Activated T-helper 17 cell treated with anti-CD3 and anti-CD28 coated beads, Interleukin-2, amount 50 U/mL, for 72 hours (primary cell): ENCODE results near the gene CSDE1. TPM values are rescaled to one million over a fixed set of nuclear protein-coding genes. Genes with fewer than 3 reads are reported as not detected.

Source experiments
- ATAC-seq: fragments of 150-1000 bp; cut with Tn5 transposase; replicated peaks from 2 replicates; pipeline ENCODE4 v1.10.0; 2021; ENCODE audit warnings: mild to moderate bottlenecking, moderate library complexity
- H3K27ac Mint-ChIP-seq: one replicate; pipeline ENCODE4 v1.8.0; 2022; ENCODE audit warnings: mixed read lengths
- H3K27me3 Mint-ChIP-seq: one replicate; pipeline ENCODE4 v1.8.0; 2022; ENCODE audit warnings: mixed read lengths
- H3K36me3 Mint-ChIP-seq: one replicate; pipeline ENCODE4 v1.8.0; 2022; ENCODE audit warnings: low read depth, mild to moderate bottlenecking, mixed read lengths
- H3K4me1 Mint-ChIP-seq: one replicate; pipeline ENCODE4 v1.8.0; 2022; ENCODE audit warnings: mixed read lengths
- H3K4me3 Mint-ChIP-seq: one replicate; pipeline ENCODE4 v1.8.0; 2022; ENCODE audit warnings: mild to moderate bottlenecking, mixed read lengths
- H3K9me3 Mint-ChIP-seq: one replicate; pipeline ENCODE4 v1.8.0; 2022; ENCODE audit warnings: mixed read lengths
- total RNA-seq, 2 donors: library from RNA; stranded (reverse); gene quantifications; one replicate each; pipeline ENCODE4 v1.2.3, GENCODE V29; 2022

Gene CSDE1
- total RNA-seq, 2 donors from 2014 or later = 465 to 604 TPM

DNA sequence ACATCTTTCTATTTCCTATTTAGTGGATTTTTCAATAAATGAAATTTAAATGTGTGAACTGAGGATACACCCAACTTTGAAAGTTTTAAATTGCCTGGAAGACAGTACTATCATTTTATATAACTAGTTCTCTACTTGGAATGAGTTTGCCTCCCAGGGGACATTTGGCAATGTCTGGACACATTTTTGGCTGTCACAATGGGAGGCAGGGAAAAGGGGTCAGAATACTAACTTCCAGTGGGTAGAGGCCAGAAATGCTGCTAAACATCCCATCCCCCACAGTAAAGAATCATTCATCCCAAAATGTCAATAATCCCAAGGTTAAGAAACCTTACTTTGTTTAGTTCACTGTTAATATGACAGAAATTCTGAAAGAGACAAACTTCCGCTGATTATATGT is 28.0 kb downstream of the CSDE1 start:
- Mint-ChIP-seq H3K36me3 (peaks cover 100% of the 10 kb centered on the region), H3K27ac (peak overlapping the region; percentile 46), H3K9me3 (no peaks in the 10 kb centered on the region), H3K4me1 (peaks cover 7% of the 10 kb centered on the region), H3K27me3 (no peaks in the 10 kb centered on the region), H3K4me3 (no peak overlapping the region)
- no peak for ATAC-seq

- H3K4me3 Mint-ChIP-seq = no peak overlapping the region
- ATAC-seq = no peak
- peaks cover 7% of the 10 kb centered on the region for H3K4me1 Mint-ChIP-seq
Observed at GRCh38 chr1:114728553-114728952, 29.2 kb downstream of the CSDE1 start.

DNA sequence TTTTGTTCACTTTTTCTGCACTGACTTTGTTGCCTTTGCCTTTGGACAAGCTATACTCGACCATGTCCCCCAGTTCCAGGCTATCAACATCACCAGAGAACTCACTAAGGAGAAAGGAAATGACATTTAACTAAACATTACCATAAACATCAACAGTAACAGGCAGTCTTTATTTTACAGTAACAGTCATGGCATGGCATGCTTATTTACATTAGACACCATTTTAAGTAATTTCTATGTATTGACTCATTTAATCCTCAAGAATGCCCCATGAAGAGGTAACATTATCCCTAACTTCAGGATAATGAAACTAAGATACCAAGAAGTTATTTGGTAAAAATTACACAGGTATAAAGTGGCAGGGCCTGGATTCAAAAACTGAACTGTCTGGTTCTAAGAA is 32.6 kb downstream of the CSDE1 start:
- ATAC-seq = no peak
- no peaks in the 10 kb centered on the region for H3K27me3 Mint-ChIP-seq
- no peak overlapping the region for H3K4me3 Mint-ChIP-seq
- H3K27ac Mint-ChIP-seq = peak overlapping the region; percentile 20
- peaks cover 100% of the 10 kb centered on the region for H3K36me3 Mint-ChIP-seq
- H3K9me3 Mint-ChIP-seq = no peaks in the 10 kb centered on the region
- H3K4me1 Mint-ChIP-seq = peaks cover under 1% of the 10 kb centered on the region

More at GRCh38 chr1:114728553-114728952, 29.2 kb downstream of the CSDE1 start:
- peak overlapping the region; percentile 17 for H3K27ac Mint-ChIP-seq
- peaks cover 100% of the 10 kb centered on the region for H3K36me3 Mint-ChIP-seq
- H3K27me3 Mint-ChIP-seq = no peaks in the 10 kb centered on the region
- no peaks in the 10 kb centered on the region for H3K9me3 Mint-ChIP-seq

DNA sequence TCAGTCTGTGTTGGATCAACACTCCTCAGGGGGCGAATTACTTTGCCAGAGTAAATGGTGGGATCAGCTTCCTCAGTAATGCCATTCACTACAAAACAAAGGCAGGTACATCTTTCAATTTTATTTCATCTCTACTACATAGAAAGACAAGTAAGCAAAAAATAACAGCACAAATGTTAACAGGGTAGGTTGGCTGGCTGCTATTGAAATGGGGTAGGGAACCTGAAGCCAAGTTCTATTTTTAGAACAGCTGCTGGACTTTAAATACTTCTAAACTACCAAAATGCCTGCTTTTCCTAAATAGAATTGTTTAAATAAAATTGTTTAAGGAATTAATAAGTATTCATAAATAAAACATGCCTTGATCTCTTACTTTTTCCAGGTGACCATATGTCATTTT is 33.9 kb downstream of the CSDE1 start:
- no peaks in the 10 kb centered on the region for H3K9me3 Mint-ChIP-seq
- H3K27ac Mint-ChIP-seq = peak overlapping the region; percentile 62

GRCh38 chr1:114723457-114723856 is 34.3 kb downstream of the CSDE1 start:
- peak; percentile 56 for ATAC-seq
- Mint-ChIP-seq H3K27ac (peak overlapping the region; percentile 62), H3K9me3 (no peaks in the 10 kb centered on the region), H3K27me3 (no peaks in the 10 kb centered on the region), H3K4me1 (peaks cover 2% of the 10 kb centered on the region), H3K36me3 (peaks cover 100% of the 10 kb centered on the region), H3K4me3 (no peak overlapping the region)

More for the DNA sequence above, 33.9 kb downstream of the CSDE1 start:
- H3K4me1 Mint-ChIP-seq = no peaks in the 10 kb centered on the region
- ATAC-seq = no peak
- H3K27me3 Mint-ChIP-seq = no peaks in the 10 kb centered on the region
- no peak overlapping the region for H3K4me3 Mint-ChIP-seq
- peaks cover 100% of the 10 kb centered on the region for H3K36me3 Mint-ChIP-seq

DNA sequence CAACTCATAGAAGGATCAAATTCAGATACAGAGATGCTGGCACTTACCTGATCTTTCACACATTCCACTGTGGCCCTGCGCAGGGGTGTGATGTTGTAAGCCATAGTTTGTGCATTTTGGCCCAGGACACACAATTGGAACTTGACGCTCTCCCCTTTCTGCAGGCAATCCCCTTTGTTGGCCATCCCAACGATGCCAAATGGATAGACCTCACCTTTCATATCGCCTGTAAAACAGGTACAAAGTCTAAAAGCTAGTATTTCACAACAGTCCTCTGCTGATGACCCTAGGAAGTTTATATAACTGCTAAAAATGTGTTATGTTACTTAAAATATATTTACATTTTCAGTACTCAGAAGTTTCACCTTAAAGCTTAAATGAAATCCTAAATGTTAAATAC is 37.3 kb downstream of the CSDE1 start:
- Mint-ChIP-seq H3K36me3 (peaks cover 100% of the 10 kb centered on the region), H3K9me3 (no peaks in the 10 kb centered on the region), H3K27me3 (no peaks in the 10 kb centered on the region), H3K4me1 (peaks cover 11% of the 10 kb centered on the region), H3K27ac (peak overlapping the region; percentile 10), H3K4me3 (no peak overlapping the region)
- no peak for ATAC-seq

DNA sequence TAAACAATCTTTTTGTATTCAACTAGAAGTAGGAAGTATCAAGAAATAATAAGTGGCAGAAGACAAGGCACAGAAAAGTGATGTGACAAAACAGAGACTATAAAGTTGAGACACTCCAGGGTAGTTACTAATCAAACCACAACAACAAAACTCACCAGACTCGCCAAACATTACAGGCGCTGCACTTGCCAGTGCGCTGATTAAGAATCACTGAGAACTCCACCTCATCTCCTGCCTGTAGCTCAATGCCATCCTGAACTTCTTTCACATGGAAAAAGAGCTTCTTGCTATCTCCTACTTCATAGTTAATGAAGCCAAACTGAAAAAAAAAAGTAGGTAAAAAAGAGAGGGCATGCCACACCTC is 38.4 kb downstream of the CSDE1 start:
- H3K27ac Mint-ChIP-seq = peak overlapping the region; percentile 78
- no peak overlapping the region for H3K4me3 Mint-ChIP-seq
- no peaks in the 10 kb centered on the region for H3K27me3 Mint-ChIP-seq
- no peaks in the 10 kb centered on the region for H3K9me3 Mint-ChIP-seq
- peaks cover 11% of the 10 kb centered on the region for H3K4me1 Mint-ChIP-seq
- no peak for ATAC-seq
- peaks cover 93% of the 10 kb centered on the region for H3K36me3 Mint-ChIP-seq

DNA sequence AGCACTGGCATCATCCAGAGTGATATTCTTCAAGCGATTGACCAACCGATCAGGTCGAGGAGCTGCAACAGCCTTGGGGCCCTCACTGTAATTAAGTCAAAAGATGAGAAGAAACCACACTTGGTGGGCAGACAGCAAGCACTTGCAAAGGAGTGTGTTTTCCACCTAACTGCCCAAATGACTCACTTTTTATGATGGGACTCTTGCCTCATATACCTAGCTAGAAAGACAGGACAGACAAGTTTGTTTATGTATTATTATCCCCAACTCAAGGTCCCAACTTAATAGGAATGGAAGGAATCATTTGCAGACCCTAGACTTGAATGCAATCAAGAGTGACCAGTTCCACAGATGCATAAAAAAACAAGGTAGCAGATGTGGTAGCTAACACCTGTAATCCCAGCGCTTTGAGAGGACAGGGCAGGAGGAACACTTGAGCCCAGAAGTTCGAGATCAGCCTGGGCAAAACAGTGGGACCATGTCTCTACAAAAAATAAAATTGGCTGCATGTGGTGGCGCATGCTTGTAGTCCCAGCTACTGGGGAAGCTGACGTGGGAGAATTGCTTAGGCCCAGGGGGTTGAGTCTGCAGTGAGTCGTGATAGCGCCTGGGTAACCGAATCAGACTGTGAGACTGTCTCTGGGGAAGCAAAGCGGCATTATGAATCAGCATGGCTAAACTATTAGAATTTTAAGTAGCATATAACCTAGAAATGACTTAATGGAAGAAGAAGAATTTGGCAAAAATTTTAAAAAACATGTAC is 38.9 kb downstream of the CSDE1 start:
- peak; percentile 15 for ATAC-seq
- no peaks in the 10 kb centered on the region for H3K27me3 Mint-ChIP-seq

DNA sequence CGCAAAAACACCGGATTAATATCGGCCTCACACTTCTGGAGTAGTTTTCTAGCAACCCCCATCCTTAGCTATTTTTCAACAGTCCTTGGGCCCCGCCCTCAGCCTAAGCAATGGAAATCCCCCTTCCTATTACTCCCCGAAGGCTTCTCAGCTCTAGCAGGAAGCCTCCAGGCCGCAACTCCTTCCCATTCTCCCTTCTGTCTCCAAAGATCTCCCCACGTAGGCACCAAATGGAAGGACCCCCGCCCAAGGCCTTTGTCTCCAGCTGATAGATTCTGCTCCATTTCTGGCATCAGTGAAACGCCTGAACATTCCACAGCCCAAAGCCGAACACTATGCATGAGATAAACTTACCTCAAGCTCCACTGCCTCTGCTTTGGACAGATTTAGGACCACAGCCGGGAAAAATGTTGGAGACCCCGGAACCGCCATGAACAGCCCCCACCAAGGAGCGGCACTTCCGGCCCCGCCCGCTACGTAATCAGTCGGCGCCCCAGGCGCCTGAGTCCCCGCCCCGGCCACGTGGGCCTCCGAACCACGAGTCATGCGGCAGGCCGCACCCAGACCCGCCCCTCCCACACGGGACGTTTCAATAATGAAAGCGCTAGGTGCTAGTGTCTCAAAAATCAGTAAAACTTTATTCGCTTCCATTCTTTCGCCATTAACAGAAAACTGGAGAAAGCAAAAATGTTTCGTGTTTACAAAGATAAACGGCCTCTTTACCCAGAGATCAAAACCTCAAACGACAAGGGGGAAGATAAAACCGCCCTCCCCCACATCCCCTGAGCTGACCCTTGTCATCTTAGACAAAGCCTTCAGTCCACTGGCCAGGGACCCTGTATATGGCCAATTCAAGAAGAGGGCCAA is 41.2 kb downstream of the CSDE1 start, which contains the start of gene NRAS:
TSS of gene NRAS (minus strand) at position 468 of the 867 bp plus-strand sequence. CDS start 611 bp downstream, outside the sequence.
- Mint-ChIP-seq H3K4me3 (peak within 1 kb of the TSS; percentile 91), H3K9me3 (no peaks in the 10 kb centered on the region), H3K4me1 (peaks cover 22% of the 10 kb centered on the region), H3K27me3 (no peaks in the 10 kb centered on the region), H3K27ac (peak within 1 kb of the TSS; percentile 98), H3K36me3 (peaks cover 93% of the 10 kb centered on the region)
- ATAC-seq = peak; percentile 96

More for the DNA sequence above, 38.9 kb downstream of the CSDE1 start:
- H3K9me3 Mint-ChIP-seq = no peaks in the 10 kb centered on the region
- H3K27ac Mint-ChIP-seq = peak overlapping the region; percentile 78
- H3K36me3 Mint-ChIP-seq = peaks cover 93% of the 10 kb centered on the region
- H3K4me3 Mint-ChIP-seq = no peak overlapping the region
- H3K4me1 Mint-ChIP-seq = peaks cover 15% of the 10 kb centered on the region

DNA sequence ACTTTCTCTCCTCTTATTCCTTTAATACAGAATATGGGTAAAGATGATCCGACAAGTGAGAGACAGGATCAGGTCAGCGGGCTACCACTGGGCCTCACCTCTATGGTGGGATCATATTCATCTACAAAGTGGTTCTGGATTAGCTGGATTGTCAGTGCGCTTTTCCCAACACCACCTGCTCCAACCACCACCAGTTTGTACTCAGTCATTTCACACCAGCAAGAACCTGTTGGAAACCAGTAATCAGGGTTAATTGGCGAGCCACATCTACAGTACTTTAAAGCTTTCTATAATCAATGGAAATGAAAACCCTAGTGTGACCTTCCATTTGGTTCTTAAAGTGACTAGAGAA is 41.9 kb downstream of the CSDE1 start:
- Mint-ChIP-seq H3K36me3 (peaks cover 93% of the 10 kb centered on the region), H3K9me3 (no peaks in the 10 kb centered on the region), H3K4me3 (peak overlapping the region; percentile 91), H3K4me1 (peaks cover 22% of the 10 kb centered on the region), H3K27ac (peak overlapping the region; percentile 98), H3K27me3 (no peaks in the 10 kb centered on the region)
- ATAC-seq = no peak

DNA sequence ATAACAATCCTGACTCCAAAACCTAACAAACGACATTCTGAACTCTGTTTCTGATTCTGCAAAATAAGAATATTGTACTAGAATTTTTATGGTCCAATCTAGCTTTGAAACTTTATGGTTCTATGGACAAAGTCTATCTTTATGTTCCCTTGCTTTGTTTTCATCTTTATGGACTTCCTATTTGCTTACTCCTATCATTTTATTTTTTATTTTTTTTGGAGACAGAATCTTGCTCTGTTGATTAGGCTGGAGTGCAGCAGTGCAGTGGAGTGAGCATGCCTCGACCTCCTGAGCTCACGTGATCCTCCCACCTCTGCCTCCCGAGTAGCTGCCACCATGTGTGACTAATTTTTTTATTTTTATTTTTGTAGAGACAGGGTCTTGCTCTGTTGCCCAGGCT is 44.8 kb downstream of the CSDE1 start:
- H3K9me3 Mint-ChIP-seq = no peaks in the 10 kb centered on the region
- peaks cover 16% of the 10 kb centered on the region for H3K4me1 Mint-ChIP-seq
- H3K27ac Mint-ChIP-seq = no peak overlapping the region
- no peak for ATAC-seq
- H3K27me3 Mint-ChIP-seq = no peaks in the 10 kb centered on the region
- no peak overlapping the region for H3K4me3 Mint-ChIP-seq
- peaks cover 92% of the 10 kb centered on the region for H3K36me3 Mint-ChIP-seq

DNA sequence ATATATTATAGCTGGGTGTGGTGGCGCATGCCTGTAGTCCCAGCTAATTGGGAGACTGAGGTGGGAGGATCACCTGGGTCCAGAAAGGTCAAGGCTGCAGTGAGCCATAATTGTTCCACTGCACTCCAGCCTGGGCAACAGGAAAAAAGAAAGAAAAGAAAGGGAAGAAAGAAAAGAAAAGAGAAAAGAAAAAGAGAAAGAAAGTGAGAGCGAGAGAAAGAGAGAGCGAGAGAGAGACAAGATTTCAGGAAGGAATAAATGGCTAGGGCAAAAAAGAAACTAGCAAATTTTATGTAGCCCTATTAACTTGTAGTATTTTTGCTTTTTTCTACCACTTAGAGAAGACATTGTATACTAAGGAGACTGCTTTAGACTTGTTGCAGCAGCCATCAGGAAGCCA is 47.4 kb downstream of the CSDE1 start:
- Mint-ChIP-seq H3K27ac (no peak overlapping the region), H3K4me3 (no peak overlapping the region), H3K27me3 (no peaks in the 10 kb centered on the region), H3K9me3 (no peaks in the 10 kb centered on the region), H3K36me3 (peaks cover 92% of the 10 kb centered on the region), H3K4me1 (peaks cover 11% of the 10 kb centered on the region)
- no peak for ATAC-seq

DNA sequence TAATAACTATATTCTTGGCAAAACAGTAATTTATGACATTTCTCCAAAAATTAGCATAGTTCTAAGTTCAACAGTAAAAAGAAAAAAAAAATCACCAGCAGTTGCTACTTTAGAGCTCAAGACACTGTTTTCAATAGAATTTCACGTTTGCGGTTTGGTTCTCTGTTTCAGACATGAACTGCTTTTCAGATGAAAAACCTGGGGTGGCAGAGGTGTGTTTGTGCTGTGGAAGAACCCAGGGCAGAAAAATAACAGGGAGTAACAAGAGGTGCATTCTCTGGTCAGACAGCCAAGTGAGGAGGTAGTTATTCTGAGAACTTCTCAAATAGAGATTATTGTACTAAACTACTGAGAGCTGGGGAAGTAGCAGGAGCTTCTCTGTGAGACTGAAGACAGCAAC is 50.2 kb downstream of the CSDE1 start:
- Mint-ChIP-seq H3K27ac (no peak overlapping the region), H3K9me3 (no peaks in the 10 kb centered on the region), H3K36me3 (peaks cover 87% of the 10 kb centered on the region), H3K4me3 (no peak overlapping the region), H3K27me3 (no peaks in the 10 kb centered on the region), H3K4me1 (no peaks in the 10 kb centered on the region)
- no peak for ATAC-seq

DNA sequence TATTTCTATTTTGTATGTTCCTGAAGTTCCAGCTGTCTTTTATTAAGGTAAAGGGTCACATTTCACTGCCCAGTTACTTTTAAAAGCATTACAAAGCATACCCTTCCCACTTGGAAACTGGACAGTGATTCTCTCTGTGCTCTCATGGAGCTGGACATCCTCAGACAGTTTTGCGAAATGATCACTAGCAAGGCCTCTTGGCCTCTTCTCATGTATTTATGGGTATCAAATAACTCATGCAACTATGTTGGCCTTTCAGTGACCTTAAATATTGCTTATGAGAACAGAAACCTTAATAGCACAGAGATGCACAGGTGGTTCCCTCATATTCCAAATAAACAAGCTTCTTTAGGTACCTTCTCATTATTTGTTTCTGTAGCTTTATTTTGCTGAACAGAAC is 54.5 kb downstream of the CSDE1 start:
- H3K4me1 Mint-ChIP-seq = no peaks in the 10 kb centered on the region
- no peak for ATAC-seq
- H3K4me3 Mint-ChIP-seq = no peak overlapping the region
- H3K27ac Mint-ChIP-seq = no peak overlapping the region
- H3K9me3 Mint-ChIP-seq = no peaks in the 10 kb centered on the region
- no peaks in the 10 kb centered on the region for H3K27me3 Mint-ChIP-seq
- peaks cover 45% of the 10 kb centered on the region for H3K36me3 Mint-ChIP-seq

DNA sequence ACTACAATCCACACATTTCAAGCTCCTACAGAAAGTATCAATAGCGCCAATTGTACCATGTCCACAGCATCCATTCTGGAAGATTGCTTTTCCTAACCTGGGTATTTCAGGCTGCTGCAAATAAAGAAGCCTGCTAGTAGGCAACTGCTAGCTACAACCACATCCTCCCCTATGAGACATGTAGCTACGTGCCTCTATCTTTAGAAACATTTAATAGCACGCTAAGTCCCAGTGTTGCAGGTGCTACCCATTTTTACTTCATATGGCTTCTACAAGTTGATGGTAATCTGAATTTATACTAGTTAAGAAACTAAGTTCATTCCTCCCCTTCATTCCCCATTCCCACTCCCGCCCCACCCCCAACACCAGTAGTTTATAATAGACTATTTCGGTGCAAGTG is 55.0 kb downstream of the CSDE1 start:
- no peaks in the 10 kb centered on the region for H3K27me3 Mint-ChIP-seq
- H3K4me3 Mint-ChIP-seq = no peak overlapping the region
- no peaks in the 10 kb centered on the region for H3K4me1 Mint-ChIP-seq
- H3K36me3 Mint-ChIP-seq = peaks cover 40% of the 10 kb centered on the region
- ATAC-seq = no peak
- H3K27ac Mint-ChIP-seq = no peak overlapping the region
- H3K9me3 Mint-ChIP-seq = no peaks in the 10 kb centered on the region
